HCT116 (cell line): ENCODE measurements around the gene APBB2.

Experiments used
- CEBPB ChIP-seq: IDR thresholded peaks from 2 replicates; pipeline ENCODE4 v1.6.1; 2012; ENCODE audit warnings: low read depth
- ELF1 ChIP-seq: IDR thresholded peaks from 2 replicates; pipeline ENCODE4 v1.6.1; 2012; ENCODE audit warnings: low read depth, borderline replicate concordance
- EZH2 ChIP-seq: fragments of 200-600 bp; sonication (generic); IDR thresholded peaks from 2 replicates; pipeline ENCODE4 v1.6.1; 2017; ENCODE audit warnings: antibody characterized with exemption, mixed run types
- EZH2phosphoT487 ChIP-seq: fragments of 200-600 bp; IDR thresholded peaks from 2 replicates; pipeline ENCODE4 v1.6.1; 2018; ENCODE audit warnings: antibody characterized with exemption, borderline replicate concordance
- JUND ChIP-seq: IDR thresholded peaks from 2 replicates; pipeline ENCODE4 v1.6.1; 2012
- POLR2AphosphoS5 ChIP-seq: IDR thresholded peaks from 2 replicates; pipeline ENCODE4 v1.6.1; 2011; ENCODE audit warnings: mild to moderate bottlenecking, low read depth, low read length, moderate library complexity
- RAD21 ChIP-seq: IDR thresholded peaks from 2 replicates; pipeline ENCODE4 v1.6.1; 2012; ENCODE audit warnings: low read depth, mild to moderate bottlenecking
- SIN3A ChIP-seq: IDR thresholded peaks from 2 replicates; pipeline ENCODE4 v1.6.1; 2012; ENCODE audit warnings: low read depth
- YY1 ChIP-seq: IDR thresholded peaks from 2 replicates; pipeline ENCODE4 v1.6.1; 2011; ENCODE audit warnings: low read length, low read depth, moderate library complexity, mild to moderate bottlenecking; ENCODE audit not compliant: insufficient replicate concordance; ENCODE audit errors: extremely low read depth
- ZFX ChIP-seq: fragments of 450-650 bp; IDR thresholded peaks from 2 replicates; pipeline ENCODE4 v1.6.1; 2017
- ZNF274 ChIP-seq: fragments of 200-500 bp; sonication (Bioruptor generic); IDR thresholded peaks from 2 replicates; pipeline ENCODE4 v1.6.1; 2014; ENCODE audit warnings: mild to moderate bottlenecking, low read depth, low read length, inconsistent platforms
- TF ChIP-seq, protein P1 (sequence below): IDR thresholded peaks from 2 replicates; pipeline ENCODE4 v1.6.1; 2012; ENCODE audit warnings: low read depth
- TF ChIP-seq, protein P2 (sequence below), 3 experiments: fragments of 200-600 bp in 1 of 3; sonication (generic) in 1 of 3; IDR thresholded peaks in 2 of 3; conservative IDR thresholded peaks in 1 of 3; 2 replicates each; pipeline ENCODE4 v1.5.1; 2012 to 2017; ENCODE audit warnings: low read depth in 2 of 3, low read length in 2 of 3, antibody characterized with exemption in 1 of 3, borderline replicate concordance in 1 of 3, control low read depth in 1 of 3, mild to moderate bottlenecking in 1 of 3, mixed read lengths in 1 of 3, mixed run types in 1 of 3, moderate library complexity in 1 of 3; ENCODE audit not compliant: insufficient read depth in 1 of 3
- TF ChIP-seq, protein P3 (sequence below): IDR thresholded peaks from 2 replicates; pipeline ENCODE4 v1.6.1; 2011; ENCODE audit warnings: mild to moderate bottlenecking, low read length, moderate library complexity; ENCODE audit not compliant: insufficient replicate concordance; ENCODE audit errors: extremely low read depth

DNA sequence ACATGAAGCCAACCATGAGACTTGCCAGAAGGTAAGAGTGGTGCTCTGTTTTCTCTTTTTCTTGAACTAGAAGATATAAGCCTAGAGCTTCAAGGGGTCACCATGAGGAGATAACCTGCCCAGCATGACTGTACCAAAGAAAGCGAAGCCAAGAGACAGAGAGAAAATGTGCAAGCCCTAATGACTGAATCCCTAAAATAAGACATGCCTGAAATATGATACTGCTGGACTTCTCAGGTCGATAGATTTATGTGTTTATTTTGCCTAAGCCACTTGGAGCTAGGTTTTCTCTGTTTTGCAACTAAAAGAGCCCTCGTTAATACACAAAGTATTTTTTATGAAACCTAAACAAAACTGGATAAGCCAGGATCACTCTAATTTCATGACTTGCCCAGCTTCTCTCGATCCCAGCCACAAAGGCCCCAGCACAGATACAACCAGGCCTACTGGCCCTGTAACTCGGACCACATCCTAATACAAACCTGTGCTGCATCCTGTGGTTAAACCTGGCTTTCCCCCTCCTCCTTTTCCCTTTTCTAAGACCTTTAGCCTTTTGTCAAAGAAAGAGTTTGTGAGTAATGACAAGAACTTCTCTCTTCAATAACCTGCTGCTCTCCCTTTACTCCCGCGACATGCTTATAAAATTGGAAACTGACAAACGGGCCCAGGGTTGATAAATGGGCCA lies 185.8 kb downstream of the APBB2 start:
- TF ChIP-seq EZH2, result no peak
- TF ChIP-seq, protein P1, sequence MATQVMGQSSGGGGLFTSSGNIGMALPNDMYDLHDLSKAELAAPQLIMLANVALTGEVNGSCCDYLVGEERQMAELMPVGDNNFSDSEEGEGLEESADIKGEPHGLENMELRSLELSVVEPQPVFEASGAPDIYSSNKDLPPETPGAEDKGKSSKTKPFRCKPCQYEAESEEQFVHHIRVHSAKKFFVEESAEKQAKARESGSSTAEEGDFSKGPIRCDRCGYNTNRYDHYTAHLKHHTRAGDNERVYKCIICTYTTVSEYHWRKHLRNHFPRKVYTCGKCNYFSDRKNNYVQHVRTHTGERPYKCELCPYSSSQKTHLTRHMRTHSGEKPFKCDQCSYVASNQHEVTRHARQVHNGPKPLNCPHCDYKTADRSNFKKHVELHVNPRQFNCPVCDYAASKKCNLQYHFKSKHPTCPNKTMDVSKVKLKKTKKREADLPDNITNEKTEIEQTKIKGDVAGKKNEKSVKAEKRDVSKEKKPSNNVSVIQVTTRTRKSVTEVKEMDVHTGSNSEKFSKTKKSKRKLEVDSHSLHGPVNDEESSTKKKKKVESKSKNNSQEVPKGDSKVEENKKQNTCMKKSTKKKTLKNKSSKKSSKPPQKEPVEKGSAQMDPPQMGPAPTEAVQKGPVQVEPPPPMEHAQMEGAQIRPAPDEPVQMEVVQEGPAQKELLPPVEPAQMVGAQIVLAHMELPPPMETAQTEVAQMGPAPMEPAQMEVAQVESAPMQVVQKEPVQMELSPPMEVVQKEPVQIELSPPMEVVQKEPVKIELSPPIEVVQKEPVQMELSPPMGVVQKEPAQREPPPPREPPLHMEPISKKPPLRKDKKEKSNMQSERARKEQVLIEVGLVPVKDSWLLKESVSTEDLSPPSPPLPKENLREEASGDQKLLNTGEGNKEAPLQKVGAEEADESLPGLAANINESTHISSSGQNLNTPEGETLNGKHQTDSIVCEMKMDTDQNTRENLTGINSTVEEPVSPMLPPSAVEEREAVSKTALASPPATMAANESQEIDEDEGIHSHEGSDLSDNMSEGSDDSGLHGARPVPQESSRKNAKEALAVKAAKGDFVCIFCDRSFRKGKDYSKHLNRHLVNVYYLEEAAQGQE, result no peak
- TF ChIP-seq CEBPB, result no peak
- TF ChIP-seq POLR2AphosphoS5, result no peak
- TF ChIP-seq, protein P2, sequence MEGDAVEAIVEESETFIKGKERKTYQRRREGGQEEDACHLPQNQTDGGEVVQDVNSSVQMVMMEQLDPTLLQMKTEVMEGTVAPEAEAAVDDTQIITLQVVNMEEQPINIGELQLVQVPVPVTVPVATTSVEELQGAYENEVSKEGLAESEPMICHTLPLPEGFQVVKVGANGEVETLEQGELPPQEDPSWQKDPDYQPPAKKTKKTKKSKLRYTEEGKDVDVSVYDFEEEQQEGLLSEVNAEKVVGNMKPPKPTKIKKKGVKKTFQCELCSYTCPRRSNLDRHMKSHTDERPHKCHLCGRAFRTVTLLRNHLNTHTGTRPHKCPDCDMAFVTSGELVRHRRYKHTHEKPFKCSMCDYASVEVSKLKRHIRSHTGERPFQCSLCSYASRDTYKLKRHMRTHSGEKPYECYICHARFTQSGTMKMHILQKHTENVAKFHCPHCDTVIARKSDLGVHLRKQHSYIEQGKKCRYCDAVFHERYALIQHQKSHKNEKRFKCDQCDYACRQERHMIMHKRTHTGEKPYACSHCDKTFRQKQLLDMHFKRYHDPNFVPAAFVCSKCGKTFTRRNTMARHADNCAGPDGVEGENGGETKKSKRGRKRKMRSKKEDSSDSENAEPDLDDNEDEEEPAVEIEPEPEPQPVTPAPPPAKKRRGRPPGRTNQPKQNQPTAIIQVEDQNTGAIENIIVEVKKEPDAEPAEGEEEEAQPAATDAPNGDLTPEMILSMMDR (IDR thresholded peaks at IDR 0.05 in 2 of 3, conservative IDR thresholded peaks at IDR 0.05 in 1 of 3; ENCODE audit: borderline replicate concordance in 1 of 3, insufficient read depth in 1 of 3, low read depth in 2 of 3, low read length in 2 of 3), result no peak
- TF ChIP-seq JUND, result no peak
- TF ChIP-seq YY1, result no peak
- TF ChIP-seq RAD21, result no peak
- no peak for TF ChIP-seq SIN3A
- TF ChIP-seq, protein P3, sequence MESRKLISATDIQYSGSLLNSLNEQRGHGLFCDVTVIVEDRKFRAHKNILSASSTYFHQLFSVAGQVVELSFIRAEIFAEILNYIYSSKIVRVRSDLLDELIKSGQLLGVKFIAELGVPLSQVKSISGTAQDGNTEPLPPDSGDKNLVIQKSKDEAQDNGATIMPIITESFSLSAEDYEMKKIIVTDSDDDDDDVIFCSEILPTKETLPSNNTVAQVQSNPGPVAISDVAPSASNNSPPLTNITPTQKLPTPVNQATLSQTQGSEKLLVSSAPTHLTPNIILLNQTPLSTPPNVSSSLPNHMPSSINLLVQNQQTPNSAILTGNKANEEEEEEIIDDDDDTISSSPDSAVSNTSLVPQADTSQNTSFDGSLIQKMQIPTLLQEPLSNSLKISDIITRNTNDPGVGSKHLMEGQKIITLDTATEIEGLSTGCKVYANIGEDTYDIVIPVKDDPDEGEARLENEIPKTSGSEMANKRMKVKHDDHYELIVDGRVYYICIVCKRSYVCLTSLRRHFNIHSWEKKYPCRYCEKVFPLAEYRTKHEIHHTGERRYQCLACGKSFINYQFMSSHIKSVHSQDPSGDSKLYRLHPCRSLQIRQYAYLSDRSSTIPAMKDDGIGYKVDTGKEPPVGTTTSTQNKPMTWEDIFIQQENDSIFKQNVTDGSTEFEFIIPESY, result no peak
- no peak for TF ChIP-seq ELF1
- TF ChIP-seq ZFX, result no peak
- no peak for TF ChIP-seq EZH2phosphoT487
- no peak for TF ChIP-seq ZNF274
